Spleen (tissue), 7 donors: Measurements from ENCODE around the gene APBB3.

ENCODE experiments used
- CTCF ChIP-seq, 11 experiments: fragments of 200-600 bp in 7 of 11; fragments of 450-650 bp in 4 of 11; sonication (generic) in 4 of 11; IDR thresholded peaks in 8 of 11; conservative IDR thresholded peaks in 3 of 11; 1 replicate in 7 of 11; 2 replicates in 4 of 11; pipeline versions ENCODE4 v1.4.0 to v1.8.0; 2016 to 2021; ENCODE audit warnings: antibody characterized with exemption in 11 of 11, inconsistent platforms in 4 of 11, mild to moderate bottlenecking in 1 of 11
- POLR2AphosphoS5 ChIP-seq, 3 donors: sonication (generic); formaldehyde crosslinking; IDR thresholded peaks; one replicate each; pipeline ENCODE4 v1.5.1; 2017; ENCODE audit warnings: antibody characterized with exemption in 3 of 3
- donor health status: DM: no; HTN: no; CAD: no; lungs with moderate emphysema.
- donor health status: DM: no; HTN: no; CAD: no.
- donor health status: DM: no; HTN: no; CAD: no.

DNA sequence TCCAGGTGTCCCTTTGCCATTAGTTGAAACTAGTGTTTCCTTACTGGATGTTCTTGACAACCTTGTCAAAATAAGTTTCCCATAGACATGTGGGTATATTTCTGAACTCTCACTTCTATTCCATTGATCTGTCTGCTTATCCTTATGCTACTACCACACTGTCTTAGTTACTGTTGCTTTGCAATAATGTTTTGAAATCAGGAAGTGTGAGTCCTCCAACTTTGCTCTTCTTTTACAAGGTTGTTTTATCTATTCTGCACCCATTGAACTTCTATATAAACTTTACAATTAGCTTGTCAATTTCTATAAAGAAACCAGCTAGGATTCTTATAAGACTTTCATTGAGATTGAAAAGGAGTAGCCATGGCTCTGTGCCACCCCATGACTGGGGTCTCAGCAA is 44.3 kb upstream of the APBB3 start:
- TF ChIP-seq CTCF (IDR thresholded peaks at IDR 0.05 in 8 of 11, conservative IDR thresholded peaks at IDR 0.05 in 3 of 11) (no peak), POLR2AphosphoS5 (IDR thresholded peaks at IDR 0.05) (no peak)
